GM19328 (cell line): ENCODE results near the gene ATP1A2.

Experiments used
- ATAC-seq: cut with Tn5 transposase; IDR thresholded peaks from one replicate; pipeline ENCODE4 v1.9.1; 2021; ENCODE audit warnings: mild to moderate bottlenecking, moderate library complexity; ENCODE audit not compliant: unreplicated experiment

ATP1A2 gene

GRCh38 chr1:160084771-160085321 is 30.7 kb upstream of the ATP1A2 start:
- no peak for ATAC-seq

DNA sequence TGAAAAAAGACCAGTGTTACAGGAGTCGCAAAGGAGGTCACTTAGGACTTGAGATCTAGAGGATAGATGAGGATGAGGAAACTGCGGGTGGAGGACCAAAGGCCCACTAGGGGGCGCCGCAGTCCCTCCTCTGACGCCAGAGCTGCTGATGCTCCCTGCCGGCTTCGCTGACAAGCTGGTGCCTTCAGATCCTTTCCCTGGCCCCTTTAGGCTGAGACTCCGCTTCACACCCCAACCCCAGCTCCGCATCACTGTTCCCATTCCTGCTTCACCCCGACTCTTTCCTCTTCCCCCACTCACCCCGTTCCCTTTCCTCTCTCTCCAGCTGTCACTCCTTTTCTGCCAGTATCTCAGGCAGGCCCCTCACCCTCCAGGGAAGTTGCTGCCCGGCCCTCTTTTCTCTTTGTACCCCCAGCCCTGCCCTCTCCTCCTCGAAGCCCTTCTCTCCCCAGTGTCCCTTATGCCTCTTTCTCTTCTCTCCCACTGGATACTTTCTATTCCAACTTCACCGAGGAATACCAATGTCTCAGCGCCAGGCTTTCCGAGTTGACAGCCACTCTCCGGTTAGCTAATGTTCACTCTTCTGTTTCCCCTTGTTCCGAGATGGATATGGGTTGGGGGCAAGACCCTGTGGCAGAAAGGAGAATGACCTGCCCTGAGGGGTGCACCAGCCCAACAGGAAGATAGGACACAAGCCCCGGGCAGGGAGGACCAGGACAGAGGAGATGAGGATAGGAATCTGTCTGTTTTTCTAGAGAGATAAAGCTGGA is 29.7 kb upstream of the ATP1A2 start:
- no peak for ATAC-seq

DNA sequence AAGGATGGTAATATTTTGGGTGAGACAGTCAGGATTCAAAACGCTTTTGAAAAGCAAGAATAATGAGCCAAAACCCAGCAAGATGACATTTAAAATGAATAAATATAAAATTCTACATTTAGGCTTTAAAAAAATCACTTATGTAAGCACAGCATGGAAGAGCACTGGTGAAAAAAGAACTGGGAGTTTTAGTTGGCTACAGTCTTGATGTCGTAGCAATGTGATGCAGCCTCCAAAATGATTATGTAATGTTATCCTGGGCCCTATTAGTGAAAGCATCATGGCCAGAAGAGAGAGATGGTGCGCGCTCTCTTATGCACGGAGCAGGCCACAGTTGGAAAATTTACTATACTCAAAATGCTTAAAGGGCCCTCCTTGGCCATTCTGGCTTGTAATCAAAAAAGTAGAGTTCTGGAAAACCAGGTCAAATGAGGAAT is 29.1 kb upstream of the ATP1A2 start:
- no peak for ATAC-seq

- no peak for ATAC-seq
Measured at GRCh38 chr1:160087118-160087662, 28.4 kb upstream of the ATP1A2 start.

- no peak for ATAC-seq
Measured at GRCh38 chr1:160089883-160090282, 25.7 kb upstream of the ATP1A2 start.

GRCh38 chr1:160090760-160091159 is 24.8 kb upstream of the ATP1A2 start:
- no peak for ATAC-seq

DNA sequence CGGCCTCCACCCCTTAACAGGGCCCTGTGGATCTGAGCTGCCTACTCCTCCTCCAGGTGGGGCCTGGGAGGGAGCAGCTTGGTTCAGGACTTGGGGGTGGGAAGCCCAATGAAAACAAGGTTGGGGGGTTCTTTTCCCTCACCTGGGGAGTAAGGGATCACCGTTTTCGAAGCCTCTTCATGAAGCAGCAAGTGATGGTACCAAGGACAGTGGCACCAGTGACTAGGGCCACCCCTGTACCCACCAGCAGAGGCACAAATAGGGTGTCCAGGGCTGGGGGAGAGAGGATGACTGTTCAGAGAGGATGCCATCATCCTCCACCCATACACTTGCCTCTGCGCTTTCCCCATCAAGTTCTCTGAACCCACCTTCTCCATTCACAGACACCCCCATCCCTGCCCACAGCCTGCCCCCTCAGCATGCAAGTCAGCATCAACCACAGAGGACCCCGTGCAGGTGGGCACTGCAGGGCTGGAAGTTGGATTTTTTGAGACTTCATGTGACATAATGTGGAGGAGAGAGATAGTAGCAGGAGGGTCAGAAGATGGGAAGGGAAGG is 23.8 kb upstream of the ATP1A2 start:
- no peak for ATAC-seq

- no peak for ATAC-seq
Measured at GRCh38 chr1:160092366-160093068, 23.0 kb upstream of the ATP1A2 start.

DNA sequence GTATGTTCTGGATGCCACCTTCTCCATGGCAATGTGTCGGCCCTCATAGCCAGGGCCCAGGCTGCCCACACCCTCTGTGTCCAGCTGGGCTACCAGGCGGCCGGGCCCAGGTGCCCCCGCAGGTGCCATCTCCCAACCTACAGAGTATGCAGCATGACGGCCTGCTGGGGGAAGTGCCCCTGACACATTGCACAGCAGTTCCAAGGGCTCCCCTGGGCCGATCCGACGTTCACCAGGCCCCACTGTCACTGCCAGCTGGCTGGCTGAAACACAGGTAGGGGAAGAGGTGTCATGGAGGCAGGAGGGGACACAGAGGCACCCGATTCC is 22.5 kb upstream of the ATP1A2 start:
- no peak for ATAC-seq

GRCh38 chr1:160093624-160094290 is 21.8 kb upstream of the ATP1A2 start:
- ATAC-seq = no peak

DNA sequence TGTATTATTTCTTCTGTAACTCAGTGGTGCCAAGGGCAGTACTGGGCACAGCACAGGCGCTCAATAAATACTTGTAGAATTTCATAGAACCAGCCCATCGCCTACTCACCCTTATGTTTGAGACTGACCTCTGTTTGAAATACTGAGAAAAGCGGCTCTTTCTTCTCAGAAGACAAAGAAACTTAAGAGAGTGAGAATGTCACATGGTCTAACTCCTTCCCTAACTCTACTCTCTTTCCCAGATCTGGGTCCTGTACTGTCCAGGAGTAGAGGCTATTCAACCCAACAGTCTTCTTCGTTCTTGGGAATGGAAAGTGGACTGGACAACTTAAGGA is 21.3 kb upstream of the ATP1A2 start:
- ATAC-seq = no peak

DNA sequence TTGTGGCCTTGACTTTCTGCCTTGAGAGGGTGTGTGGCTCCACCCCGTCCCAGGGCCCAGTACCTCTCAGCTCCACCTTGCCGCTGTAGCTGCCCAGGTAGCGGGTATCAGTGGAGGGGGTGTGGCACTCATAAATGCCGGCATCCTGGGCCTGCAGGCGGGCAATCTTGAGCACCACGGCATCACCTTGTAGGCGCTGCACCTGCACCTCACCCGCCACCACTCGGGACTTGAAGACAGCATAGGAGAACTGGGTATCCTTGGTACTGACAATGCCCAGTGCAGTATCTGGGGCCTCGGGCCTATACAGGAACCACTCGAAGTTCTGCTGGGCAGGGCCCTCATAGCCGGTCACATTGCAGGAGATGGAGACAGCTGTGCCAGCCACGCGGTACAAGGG is 20.8 kb upstream of the ATP1A2 start:
- ATAC-seq = no peak

GRCh38 chr1:160095382-160096105 is 20.0 kb upstream of the ATP1A2 start:
- no peak for ATAC-seq

GRCh38 chr1:160096274-160097116 is 19.1 kb upstream of the ATP1A2 start:
- ATAC-seq = no peak

GRCh38 chr1:160097151-160097910 is 18.2 kb upstream of the ATP1A2 start:
- no peak for ATAC-seq

DNA sequence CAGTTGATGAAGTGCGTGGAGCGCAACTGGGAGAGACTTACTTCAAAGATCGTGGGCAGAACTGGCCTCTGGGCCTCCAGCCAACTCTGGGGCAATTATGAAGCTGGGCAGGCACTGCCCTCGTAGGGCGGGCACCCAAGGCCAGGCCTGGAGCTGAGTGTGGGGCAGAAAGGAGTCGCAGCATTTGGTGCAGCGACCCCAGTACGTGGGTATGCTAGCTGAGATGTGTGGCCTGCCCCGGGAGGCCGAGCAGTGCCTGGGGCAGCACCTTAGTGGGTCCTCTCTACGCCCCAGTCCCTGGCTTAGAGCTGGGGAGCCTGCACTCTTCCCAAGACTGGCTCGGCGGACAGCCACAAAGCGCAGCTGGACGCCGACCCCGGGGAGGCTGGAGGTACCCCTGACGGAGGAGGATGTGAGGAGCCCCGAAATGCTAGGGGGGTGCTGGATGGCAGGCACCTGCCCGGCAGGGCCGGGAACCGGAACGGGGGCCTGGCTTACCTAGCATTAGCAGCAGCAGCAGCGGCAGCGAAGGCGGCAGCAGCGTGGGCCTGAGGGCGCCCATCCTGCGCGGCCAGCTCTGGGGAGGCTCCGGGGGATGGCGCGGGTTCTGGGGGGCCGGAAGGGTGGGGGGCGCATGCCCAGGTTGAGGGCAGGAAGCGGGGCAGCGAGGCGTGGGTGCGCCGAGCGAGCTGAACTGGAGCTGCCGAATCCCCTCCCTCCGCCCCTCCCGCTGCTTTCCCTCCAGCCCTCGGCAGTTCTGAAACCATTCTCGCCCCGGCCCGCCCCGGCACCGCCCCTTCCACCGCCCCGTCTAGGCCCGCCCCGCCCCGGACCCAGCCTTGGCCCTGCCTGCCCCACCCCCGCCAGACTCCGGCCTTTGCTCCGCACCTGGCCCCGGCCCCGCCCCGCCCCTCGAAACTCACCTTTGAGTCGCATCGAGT is 17.4 kb upstream of the ATP1A2 start, which contains the start of gene IGSF8:
IGSF8 (minus strand) TSS at position 709 of the 941 bp plus-strand sequence; CDS start at position 562, 147 bp downstream.
- peak; percentile 48 for ATAC-seq

DNA sequence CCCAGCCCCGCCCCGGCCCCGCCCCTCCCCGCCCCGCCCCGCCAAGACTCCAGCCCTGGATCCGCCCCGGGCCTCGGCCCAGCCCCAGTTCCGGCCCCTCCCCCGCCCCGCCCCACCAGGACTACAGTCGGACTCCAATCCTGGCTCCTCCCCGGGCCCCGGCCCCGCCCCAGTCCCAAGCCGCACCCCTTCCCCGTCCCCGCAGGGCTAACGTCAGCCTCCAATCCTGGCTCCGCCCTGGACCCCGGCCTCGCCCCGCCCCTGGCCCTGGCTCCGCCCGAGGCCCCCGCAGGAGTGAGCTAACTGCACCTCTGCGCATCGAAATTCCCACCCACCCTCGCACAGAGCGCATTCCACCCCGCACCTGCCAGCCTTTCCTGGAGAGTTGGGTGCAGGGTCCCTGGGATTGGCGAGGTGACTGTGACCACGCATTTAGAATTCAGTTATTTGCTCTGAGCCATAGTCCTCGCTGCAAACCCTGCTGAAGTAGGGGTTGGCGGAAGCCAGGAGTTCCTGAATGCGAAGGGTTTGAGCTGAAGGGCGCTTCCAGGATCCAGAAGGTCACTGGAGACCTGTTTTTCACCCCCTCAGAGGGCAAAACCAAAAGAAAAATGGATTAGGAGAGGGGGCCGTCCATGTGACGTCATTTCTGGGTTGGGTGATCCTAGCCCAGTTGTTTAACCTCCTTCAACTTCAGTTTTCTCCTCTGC is 16.6 kb upstream of the ATP1A2 start:
- ATAC-seq = peak; percentile 81
